SK-N-SH (cell line): ENCODE data around the gene MGRN1. TPM values are rescaled to one million over a fixed set of nuclear protein-coding genes. Genes with fewer than 3 reads are reported as not detected.

Experiments used
- CTCF ChIA-PET: fragments of 300-600, 350-600 bp; formaldehyde crosslinking; extraction: SDS; loops from one replicate; lab custom pipeline; 2021; lab: Yijun Ruan, JAX
- POLR2A ChIA-PET: fragments of 350-600 bp; sonication (Branson Sonifier 250); formaldehyde crosslinking; extraction: SDS; loops from one replicate; lab custom pipeline; 2020; ENCODE audit warnings: antibody characterized with exemption, inconsistent platforms; lab: Yijun Ruan, JAX
- DNase-seq: peaks from one replicate; pipeline ENCODE4 v3.0.0; 2012
- H2AFZ ChIP-seq: fragments of 200-600 bp; sonication (generic); 2 replicates; pipeline ENCODE4 v1.8.1; 2016; ENCODE audit warnings: antibody characterized with exemption, mild to moderate bottlenecking, low read depth
- H3F3A ChIP-seq: fragments of 200-600 bp; sonication (generic); replicated peaks from 2 replicates; pipeline ENCODE3; 2016; ENCODE audit warnings: antibody characterized with exemption, mild to moderate bottlenecking; ENCODE audit not compliant: insufficient read depth
- H3K27ac ChIP-seq, 2 experiments: fragments of 200-500 bp in 1 of 2; fragments of 200-600 bp in 1 of 2; sonication (Bioruptor generic) in 1 of 2; sonication (generic), shearing (Covaris generic) in 1 of 2; 2 replicates each; pipeline versions ENCODE4 v1.5.1 to v1.6.1; 2014 to 2016; ENCODE audit warnings: low read depth in 2 of 2, inconsistent platforms in 1 of 2, low read length in 1 of 2, mild to moderate bottlenecking in 1 of 2, mixed read lengths in 1 of 2
- H3K27me3 ChIP-seq: fragments of 200-600 bp; sonication (generic), shearing (Covaris generic); 2 replicates; pipeline ENCODE4 v1.6.1; 2016; ENCODE audit warnings: mixed run types; ENCODE audit not compliant: insufficient read depth
- H3K36me3 ChIP-seq, 2 experiments: fragments of 200-500 bp in 1 of 2; fragments of 200-600 bp in 1 of 2; sonication (Bioruptor generic) in 1 of 2; sonication (generic) in 1 of 2; replicated peaks in 1 of 2; 2 replicates each; pipeline versions ENCODE3 to v1.5.1; 2014 to 2016; ENCODE audit warnings: low read length in 1 of 2, mild to moderate bottlenecking in 1 of 2; ENCODE audit not compliant: insufficient read depth in 2 of 2, control insufficient read depth in 1 of 2
- H3K4me1 ChIP-seq, 2 experiments: fragments of 200-500 bp in 1 of 2; fragments of 200-600 bp in 1 of 2; sonication (Bioruptor generic) in 1 of 2; sonication (generic), shearing (Covaris generic) in 1 of 2; 2 replicates each; pipeline versions ENCODE4 v1.5.1 to v1.6.1; 2014 to 2016; ENCODE audit warnings: low read depth in 1 of 2, low read length in 1 of 2, mixed run types in 1 of 2; ENCODE audit not compliant: insufficient read depth in 2 of 2, control insufficient read depth in 1 of 2
- H3K4me2 ChIP-seq: fragments of 200-600 bp; sonication (generic), shearing (Covaris generic); 2 replicates; pipeline ENCODE4 v1.6.1; 2017; ENCODE audit warnings: mixed run types
- H3K4me3 ChIP-seq, 2 experiments: fragments of 200-500 bp in 1 of 2; fragments of 200-600 bp in 1 of 2; sonication (Bioruptor generic) in 1 of 2; sonication (generic), shearing (Covaris generic) in 1 of 2; 2 replicates each; pipeline versions ENCODE4 v1.5.1 to v1.8.1; 2014 to 2016; ENCODE audit warnings: low read depth in 2 of 2, inconsistent platforms in 1 of 2, low read length in 1 of 2, mild to moderate bottlenecking in 1 of 2, mixed read lengths in 1 of 2, moderate library complexity in 1 of 2
- H3K79me2 ChIP-seq: fragments of 200-600 bp; sonication (generic); 2 replicates; pipeline ENCODE4 v1.8.1; 2017; ENCODE audit warnings: mild to moderate bottlenecking; ENCODE audit not compliant: insufficient read depth
- H3K9ac ChIP-seq: fragments of 200-600 bp; sonication (generic); 2 replicates; pipeline ENCODE4 v1.6.1; 2017; ENCODE audit warnings: mixed run types
- H3K9me2 ChIP-seq: fragments of 200-600 bp; sonication (generic); 2 replicates; pipeline ENCODE4 v1.6.1; 2017; ENCODE audit warnings: mixed run types
- H3K9me3 ChIP-seq: fragments of 200-600 bp; sonication (generic); 2 replicates; pipeline ENCODE4 v1.6.1; 2017; ENCODE audit warnings: mixed run types, mild to moderate bottlenecking, moderate library complexity
- H4K20me1 ChIP-seq: fragments of 200-600 bp; sonication (generic); 2 replicates; pipeline ENCODE4 v1.6.1; 2017; ENCODE audit warnings: mild to moderate bottlenecking, mixed run types; ENCODE audit not compliant: insufficient read depth
- CTCF ChIP-seq: fragments of 200-600 bp; sonication (generic); IDR thresholded peaks from 2 replicates; pipeline ENCODE4 v1.6.1; 2017; ENCODE audit warnings: antibody characterized with exemption, mild to moderate bottlenecking, moderate library complexity
- ELF1 ChIP-seq: IDR thresholded peaks from 2 replicates; pipeline ENCODE4 v1.4.0; 2012
- EP300 ChIP-seq, 2 experiments: IDR thresholded peaks; 2 replicates each; pipeline versions ENCODE4 v1.4.0 to v1.6.1; 2012; ENCODE audit warnings: borderline replicate concordance in 1 of 2, low read depth in 1 of 2, low read length in 1 of 2
- EZH2phosphoT487 ChIP-seq: fragments of 200-600 bp; sonication (generic); IDR thresholded peaks from 2 replicates; pipeline ENCODE4 v1.6.1; 2017; ENCODE audit warnings: low read depth, mixed run types, mild to moderate bottlenecking, antibody characterized with exemption, moderate library complexity, borderline replicate concordance
- FOXJ3 ChIP-seq: sonication (generic); formaldehyde crosslinking; IDR thresholded peaks from 2 replicates; pipeline ENCODE4 v1.5.1; 2020; ENCODE audit warnings: mild to moderate bottlenecking, missing genetic modification reagents
- GABPA ChIP-seq: IDR thresholded peaks from 2 replicates; pipeline ENCODE4 v1.4.0; 2012; ENCODE audit warnings: low read depth, mild to moderate bottlenecking
- GATA2 ChIP-seq: sonication (generic); formaldehyde crosslinking; IDR thresholded peaks from 2 replicates; pipeline ENCODE4 v1.5.0; 2020; ENCODE audit warnings: mild to moderate bottlenecking, missing genetic modification reagents
- JUND ChIP-seq: IDR thresholded peaks from 2 replicates; pipeline ENCODE4 v1.4.0; 2012
- MAX ChIP-seq: IDR thresholded peaks from 2 replicates; pipeline ENCODE4 v1.4.0; 2012; ENCODE audit warnings: low read depth
- MEF2A ChIP-seq: IDR thresholded peaks from 2 replicates; pipeline ENCODE4 v1.4.0; 2012; ENCODE audit warnings: low read depth, borderline replicate concordance
- MXI1 ChIP-seq: IDR thresholded peaks from 2 replicates; pipeline ENCODE4 v1.6.1; 2012; ENCODE audit warnings: mild to moderate bottlenecking, low read depth, low read length, improper control_type of control experiment
- NFIC ChIP-seq: IDR thresholded peaks from 2 replicates; pipeline ENCODE4 v1.4.0; 2012; ENCODE audit warnings: borderline replicate concordance
- PBX3 ChIP-seq: IDR thresholded peaks from 2 replicates; pipeline ENCODE4; 2012
- POLR2AphosphoS5 ChIP-seq: IDR thresholded peaks from 2 replicates; pipeline ENCODE4 v1.6.1; 2012; ENCODE audit warnings: low read depth, low read length
- RAD21 ChIP-seq: IDR thresholded peaks from 2 replicates; pipeline ENCODE4 v1.6.1; 2012; ENCODE audit warnings: mild to moderate bottlenecking, low read length
- RCOR1 ChIP-seq: fragments of 150-350 bp; IDR thresholded peaks from 2 replicates; pipeline ENCODE4 v1.6.1; 2017; ENCODE audit warnings: antibody characterized with exemption, low read length
- RFX5 ChIP-seq: IDR thresholded peaks from 2 replicates; pipeline ENCODE4 v1.6.1; 2012; ENCODE audit warnings: mild to moderate bottlenecking, improper control_type of control experiment, low read length
- SIN3A ChIP-seq: IDR thresholded peaks from 2 replicates; pipeline ENCODE4 v1.6.1; 2012; ENCODE audit warnings: low read depth, mild to moderate bottlenecking, low read length, moderate library complexity, borderline replicate concordance
- TEAD4 ChIP-seq: IDR thresholded peaks from 2 replicates; pipeline ENCODE4 v1.4.0; 2012; ENCODE audit warnings: mild to moderate bottlenecking, borderline replicate concordance; ENCODE audit not compliant: insufficient read depth
- USF1 ChIP-seq: IDR thresholded peaks from 2 replicates; pipeline ENCODE4 v1.4.0; 2012; ENCODE audit warnings: low read depth, borderline replicate concordance
- YY1 ChIP-seq: IDR thresholded peaks from 2 replicates; pipeline ENCODE4 v1.4.0; 2012; ENCODE audit warnings: low read depth, mild to moderate bottlenecking
- WGBS: methylation state at CpG from one replicate; pipeline ENCODE4 v1.1.6; 2017; ENCODE audit warnings: low lambda C conversion rate; 5-methylcytosine and 5-hydroxymethylcytosine counted together
- polyA plus RNA-seq, 3 experiments: library from polyadenylated mRNA; depleted of rRNA; stranded (reverse); fragments of >200 nt; gene quantifications; 2 replicates each; pipeline ENCODE4 v1.2.3, GENCODE V29; 2012

Gene MGRN1
- polyA plus RNA-seq, 1 of the 3 experiments (the other 2 are of a cell fraction) = 13.3 TPM

GRCh38 chr16:4698321-4699045 lies 73.9 kb downstream of the MGRN1 start:
- TF ChIP-seq CTCF (no peak), EZH2phosphoT487 (no peak), RFX5 (no peak), MAX (no peak), GATA2 (CRISPR knock-in tag) (no peak), EP300 (IDR thresholded peaks at IDR 0.05; ENCODE audit: borderline replicate concordance in 1 of 2, low read depth in 1 of 2, low read length in 1 of 2) (no peak), FOXJ3 (CRISPR knock-in tag) (no peak), RCOR1 (no peak), YY1 (no peak), JUND (no peak), SIN3A (no peak), ELF1 (no peak), MEF2A (no peak), GABPA (no peak), NFIC (no peak), MXI1 (no peak)
- TF ChIP-seq, all 33 proteins: peak for 0
- Histone ChIP-seq H3F3A (peaks cover 13% of the 10 kb centered on the region), H3K4me3 (no peak overlapping the region), H3K9ac (no peak overlapping the region), H3K9me3 (no peaks in the 10 kb centered on the region), H2AFZ (no peak overlapping the region), H3K4me1 (peaks cover 0 to 14% of the 10 kb centered on the region in 2 experiments; a peak in 1 of 4 replicates), H3K79me2 (peaks cover 11% of the 10 kb centered on the region), H3K4me2 (no peak overlapping the region), H3K27me3 (no peaks in the 10 kb centered on the region), H4K20me1 (no peaks in the 10 kb centered on the region), H3K36me3 (peaks cover 13 to 76% of the 10 kb centered on the region in 2 experiments), H3K27ac (no peak overlapping the region), H3K9me2 (no peaks in the 10 kb centered on the region)
- ChIA-PET CTCF (no interaction called here), POLR2A (interaction anchor here (0.6 to 1.1 kb wide), 2 partner anchors 123 to 137 kb away, joined by 3 to 4 read pairs; no protein-coding TSS in a partner anchor)
- 96% methylated on average over 20 of the region's 36 CpGs for WGBS
- DNase-seq = peak; percentile 32

- no peak overlapping the region for H3K27ac ChIP-seq
- no peak overlapping the region for H3K9ac ChIP-seq
- DNase-seq = no peak
- H2AFZ ChIP-seq = no peak overlapping the region
- no peaks in the 10 kb centered on the region for H3K9me3 ChIP-seq
- peaks cover 0 to 14% of the 10 kb centered on the region in 2 experiments; a peak in 1 of 4 replicates for H3K4me1 ChIP-seq
- H3K27me3 ChIP-seq = no peaks in the 10 kb centered on the region
- CTCF ChIA-PET = no interaction called here
- peaks cover 10% of the 10 kb centered on the region for H3K79me2 ChIP-seq
- H4K20me1 ChIP-seq = no peaks in the 10 kb centered on the region
- H3K9me2 ChIP-seq = no peaks in the 10 kb centered on the region
- H3K4me2 ChIP-seq = no peak overlapping the region
- H3K36me3 ChIP-seq = peaks cover 18 to 82% of the 10 kb centered on the region in 2 experiments
- POLR2A ChIA-PET = no interaction called here
- WGBS = 94% methylated on average over 10 of the region's 19 CpGs
- H3K4me3 ChIP-seq = no peak overlapping the region
- peaks cover 13% of the 10 kb centered on the region for H3F3A ChIP-seq
- TF ChIP-seq GABPA (no peak), PBX3 (no peak), MXI1 (no peak), SIN3A (no peak), CTCF (no peak), TEAD4 (no peak), USF1 (no peak), RAD21 (no peak), POLR2AphosphoS5 (no peak)
These were observed 74.5 kb downstream of the MGRN1 start for GRCh38 chr16:4699046-4699556.
